Stimulated activated CD4-positive, alpha-beta T cell treated with anti-CD3 and anti-CD28 coated beads, Interleukin-2, amount 100 ng/mL, for 48 hours (primary cell): Measurements from ENCODE around the gene CCL27.
"Not testable (repeated sequence)": the region's sequence is repeated elsewhere in the genome, so short reads cannot be mapped to it uniquely, and the experiment has no call there.

Source experiments
- DNase-seq, 2 donors: peaks; one replicate each; pipeline ENCODE4 v3.0.0-alpha.2; 2020

CCL27 gene

DNA sequence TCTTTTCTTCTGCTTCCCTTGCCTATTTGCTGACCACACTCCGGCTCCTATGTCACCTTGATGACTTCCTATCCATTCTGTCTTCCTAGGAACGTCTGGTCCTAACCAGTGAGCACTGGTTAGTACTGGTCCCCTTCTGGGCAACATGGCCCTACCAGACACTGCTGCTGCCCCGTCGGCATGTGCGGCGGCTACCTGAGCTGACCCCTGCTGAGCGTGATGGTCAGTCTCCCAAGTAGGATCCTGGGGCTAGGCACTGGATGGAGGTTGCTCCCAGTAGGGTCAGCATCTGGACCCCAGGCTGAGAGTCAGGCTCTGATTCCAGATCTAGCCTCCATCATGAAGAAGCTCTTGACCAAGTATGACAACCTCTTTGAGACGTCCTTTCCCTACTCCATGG is 13.8 kb downstream of the CCL27 start:
- DNase-seq: no peak

DNA sequence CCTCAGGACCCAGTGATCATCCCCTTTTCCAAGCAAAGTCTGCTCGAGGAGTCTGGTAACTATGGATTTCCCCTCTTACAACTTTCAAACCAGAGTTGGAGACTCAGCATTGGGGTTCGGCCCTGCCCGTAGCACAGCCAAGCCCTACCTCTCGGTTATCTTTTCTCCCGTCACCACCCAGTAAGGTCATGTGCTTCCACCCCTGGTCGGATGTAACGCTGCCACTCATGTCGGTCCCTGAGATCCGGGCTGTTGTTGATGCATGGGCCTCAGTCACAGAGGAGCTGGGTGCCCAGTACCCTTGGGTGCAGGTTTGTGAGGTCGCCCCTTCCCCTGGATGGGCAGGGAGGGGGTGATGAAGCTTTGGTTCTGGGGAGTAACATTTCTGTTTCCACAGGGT is 14.8 kb downstream of the CCL27 start:
- no peak for DNase-seq

DNA sequence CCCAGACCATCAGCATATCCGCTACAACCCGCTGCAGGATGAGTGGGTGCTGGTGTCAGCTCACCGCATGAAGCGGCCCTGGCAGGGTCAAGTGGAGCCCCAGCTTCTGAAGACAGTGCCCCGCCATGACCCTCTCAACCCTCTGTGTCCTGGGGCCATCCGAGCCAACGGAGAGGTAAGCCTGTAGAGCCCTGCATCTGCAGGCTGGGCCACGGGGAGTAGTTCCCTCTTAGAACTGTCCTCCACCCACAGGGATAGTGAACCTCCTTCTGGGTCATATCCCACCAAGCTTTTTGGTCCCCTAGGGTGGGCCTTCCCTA is 15.4 kb downstream of the CCL27 start:
- no peak for DNase-seq

DNA sequence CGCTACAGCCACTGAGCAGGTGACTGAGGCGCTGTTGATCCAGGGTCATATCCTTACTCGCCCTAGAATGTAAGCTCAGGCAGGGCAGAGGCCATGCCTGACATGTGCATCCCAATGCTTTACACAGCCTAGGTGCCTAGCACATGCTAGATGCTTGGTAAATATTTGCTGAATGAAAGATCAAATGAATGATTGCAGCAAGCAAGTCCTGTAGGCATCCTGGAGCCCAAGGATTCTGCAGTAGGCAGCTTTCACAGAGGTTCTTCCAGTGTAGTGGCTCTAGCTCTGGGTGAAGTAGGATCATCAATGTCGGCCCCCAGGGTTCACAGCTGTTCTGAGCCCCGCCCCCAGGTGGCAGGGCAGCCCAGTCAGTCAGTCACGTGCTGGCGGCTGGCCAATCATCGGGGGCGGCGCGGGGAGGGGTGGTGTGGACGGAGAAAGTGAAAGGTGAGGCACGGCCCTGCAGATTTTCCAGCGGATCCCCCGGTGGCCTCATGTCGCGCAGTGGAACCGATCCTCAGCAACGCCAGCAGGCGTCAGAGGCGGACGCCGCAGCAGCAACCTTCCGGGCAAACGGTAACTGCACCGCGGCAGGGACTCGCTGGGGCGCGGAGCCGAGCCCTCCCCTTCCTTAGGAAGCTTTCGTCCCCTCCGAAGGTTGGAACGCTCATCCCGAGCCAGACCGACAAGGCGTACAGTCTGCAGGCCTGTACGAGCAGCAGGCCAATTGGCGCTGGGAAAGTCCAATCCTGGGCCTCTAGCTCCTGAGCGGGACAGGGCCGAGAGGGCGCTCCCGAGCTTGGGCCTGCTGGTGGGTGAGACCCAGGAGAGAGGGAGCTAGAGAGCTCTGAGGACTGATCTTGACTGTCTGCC is 16.0 kb downstream of the CCL27 start, which contains the start of gene GALT:
Gene GALT, plus strand, starts transcription at position 465 of the 873 bp plus-strand sequence. Its CDS starts 30 bp downstream, at position 495.
- DNase-seq: peak; percentile 98 to 99

DNA sequence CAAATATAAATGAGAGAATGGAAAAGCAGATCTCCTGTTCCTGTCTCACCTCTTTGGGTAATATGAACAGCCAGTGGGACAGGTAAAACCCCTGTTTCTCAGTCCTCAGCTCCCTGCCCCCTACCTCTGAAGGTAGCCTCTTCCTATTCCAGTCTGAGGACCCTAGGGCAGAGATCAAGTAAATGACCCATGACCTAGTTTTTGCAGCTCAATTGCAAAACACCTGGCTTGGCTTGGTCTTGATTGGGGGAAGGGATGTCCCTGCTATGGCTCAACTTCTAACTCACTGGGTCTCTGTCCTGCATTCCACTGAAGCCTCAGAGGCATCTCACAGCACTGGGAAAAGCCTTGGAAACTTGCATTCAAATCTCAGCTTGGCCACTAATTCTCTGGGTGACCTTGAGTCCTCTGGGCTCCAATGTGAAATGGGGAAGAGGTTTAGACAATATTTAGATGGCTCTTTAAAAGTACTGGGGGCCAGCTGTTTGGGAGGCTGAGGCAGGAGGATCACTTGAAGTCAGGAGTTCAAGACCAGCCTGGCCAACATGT is 17.6 kb downstream of the CCL27 start:
- DNase-seq: no peak

DNA sequence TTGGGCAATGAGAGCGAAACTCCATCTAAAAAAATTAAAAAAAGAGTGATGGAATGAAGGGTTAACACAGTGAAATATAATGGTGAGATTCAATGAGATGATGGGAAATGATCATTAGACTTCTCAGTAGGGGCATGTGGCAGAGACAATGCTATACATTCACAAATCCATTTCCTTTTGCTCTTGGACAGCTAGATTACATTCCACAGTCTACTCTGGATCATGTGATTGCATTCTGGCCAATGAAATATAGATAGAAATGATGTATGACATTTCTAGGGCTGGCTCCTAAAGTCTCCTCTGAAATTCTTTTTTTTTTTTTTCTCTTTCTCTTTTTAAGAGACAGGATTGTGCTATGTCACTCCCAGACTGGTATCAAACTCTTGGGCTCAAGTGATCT is 19.8 kb downstream of the CCL27 start:
- no peak for DNase-seq

DNA sequence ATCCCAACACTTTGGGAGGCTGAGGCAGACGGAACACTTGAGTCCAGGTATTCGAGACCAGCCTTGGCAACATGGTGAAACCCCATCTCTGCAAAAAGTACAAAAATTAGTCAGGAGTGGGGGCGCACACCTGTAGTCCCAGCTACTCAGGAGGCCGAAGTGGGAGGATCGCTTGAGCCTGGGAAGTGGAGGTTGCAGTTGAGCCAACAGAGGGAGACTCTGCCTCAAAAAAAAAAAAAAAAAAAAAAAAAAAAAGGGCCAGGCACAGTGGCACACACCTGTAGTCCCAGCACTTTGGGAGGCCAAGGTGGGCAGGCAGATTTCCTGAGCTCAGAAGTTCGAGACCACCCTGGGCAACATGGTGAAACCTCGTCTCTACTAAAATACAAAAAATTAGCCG is 23.1 kb downstream of the CCL27 start:
- DNase-seq: not testable (repeated sequence)

DNA sequence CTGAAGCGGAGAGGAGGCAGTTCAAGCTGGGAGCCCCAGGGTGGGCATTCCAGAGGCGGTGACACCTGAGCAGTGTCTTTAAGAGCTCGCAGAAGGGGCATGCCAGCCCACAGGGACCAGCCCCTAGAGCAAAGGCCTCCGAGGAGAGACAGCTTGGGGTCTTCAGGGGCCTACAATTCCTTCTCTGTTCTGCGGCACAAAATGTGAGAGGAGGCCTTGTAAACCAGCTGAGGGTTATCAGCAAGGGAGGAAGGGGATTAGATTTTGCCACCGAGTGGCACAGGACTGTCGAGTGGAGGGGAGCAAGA is 24.4 kb downstream of the CCL27 start:
- no peak for DNase-seq

DNA sequence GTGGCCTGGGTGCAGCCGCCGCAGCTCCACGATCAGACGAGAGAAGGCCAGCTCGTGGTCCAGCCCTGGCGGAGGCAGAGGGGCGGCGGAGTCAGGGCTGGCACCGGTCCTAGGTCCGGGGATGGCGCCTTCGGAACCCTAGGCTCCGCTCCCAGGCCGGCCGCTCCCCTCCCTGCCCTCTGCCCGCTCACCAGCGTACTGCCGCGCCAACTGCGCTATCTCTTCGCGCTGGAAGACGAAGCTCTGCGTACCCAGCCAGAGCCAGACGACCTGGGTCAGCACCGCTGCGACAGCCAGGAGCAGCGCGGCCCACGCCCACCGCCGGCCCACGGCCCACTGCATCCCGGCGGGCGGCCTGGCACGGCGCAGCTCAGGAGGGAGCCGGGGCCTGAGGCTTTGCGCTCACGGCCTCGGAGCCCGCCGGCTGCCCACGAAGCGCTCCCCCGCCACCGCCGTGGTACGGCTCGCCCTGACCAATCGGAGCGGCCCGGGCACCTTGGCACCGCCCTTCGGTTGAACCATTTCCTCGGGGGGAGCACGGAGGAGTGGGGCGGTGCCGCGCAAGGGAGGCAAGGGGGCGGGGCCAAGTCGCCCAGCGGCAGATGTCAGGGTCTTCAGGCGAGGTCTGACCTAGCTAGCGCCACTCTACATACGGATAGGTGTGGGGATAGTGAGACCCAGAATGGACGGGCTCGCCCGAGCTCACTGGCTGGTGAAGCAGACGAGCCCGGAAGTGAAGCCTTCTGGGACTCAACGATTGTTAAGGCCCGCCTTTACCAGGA is 24.9 kb downstream of the CCL27 start, which contains the start of gene SIGMAR1:
Gene SIGMAR1, minus strand, starts transcription at position 432 of the 782 bp plus-strand sequence. Its CDS starts 90 bp downstream, at position 342.
- DNase-seq: peak; percentile 90 to 92

DNA sequence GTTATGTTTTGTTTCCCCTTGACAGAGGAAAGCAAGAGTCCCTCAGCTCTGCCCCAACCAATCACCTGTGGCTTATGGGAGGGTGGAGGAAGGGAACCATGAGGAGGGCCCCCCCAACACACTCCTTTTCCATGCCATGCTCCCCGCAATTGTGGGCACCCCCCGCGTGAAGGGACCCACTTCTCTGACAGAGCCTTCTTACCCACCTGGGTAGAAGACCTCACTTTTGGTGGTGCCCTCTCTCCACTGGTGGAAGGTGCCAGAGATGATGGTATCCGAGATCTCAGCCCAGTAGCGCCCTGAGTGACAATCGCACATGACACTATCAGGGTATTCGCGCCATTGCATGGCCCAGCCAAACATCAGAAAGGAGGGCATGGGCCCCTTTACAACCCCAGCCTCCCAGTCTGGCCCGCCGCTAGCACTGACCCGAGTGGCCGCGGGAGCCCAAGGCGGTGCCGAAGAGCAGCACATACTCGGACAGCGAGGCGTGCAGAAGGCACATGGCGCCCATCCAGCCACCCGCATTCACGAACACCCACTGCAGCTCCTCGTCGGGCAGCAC is 25.6 kb downstream of the CCL27 start:
- peak in 1 of 2 donors; percentile 14 for DNase-seq

DNA sequence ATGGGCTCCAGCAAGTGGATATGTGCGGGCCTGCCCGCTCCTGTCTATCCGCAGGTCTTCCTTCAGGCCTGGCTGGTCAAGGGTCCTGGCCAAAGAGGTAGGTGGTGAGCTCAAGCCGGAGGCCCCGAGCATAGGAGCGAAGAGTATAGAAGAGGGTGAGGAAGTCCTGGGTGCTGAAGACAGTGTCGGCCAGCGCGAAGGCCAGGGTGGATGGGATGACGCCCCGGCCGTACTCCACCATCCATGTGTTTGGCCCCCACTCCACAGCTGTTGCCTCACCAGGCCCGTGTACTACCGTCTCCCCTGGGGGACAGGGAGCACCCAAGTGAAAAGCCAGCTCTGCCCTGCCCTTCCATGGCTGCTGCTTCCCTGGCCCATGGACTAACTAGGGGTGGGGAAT is 26.9 kb downstream of the CCL27 start:
- DNase-seq: no peak

DNA sequence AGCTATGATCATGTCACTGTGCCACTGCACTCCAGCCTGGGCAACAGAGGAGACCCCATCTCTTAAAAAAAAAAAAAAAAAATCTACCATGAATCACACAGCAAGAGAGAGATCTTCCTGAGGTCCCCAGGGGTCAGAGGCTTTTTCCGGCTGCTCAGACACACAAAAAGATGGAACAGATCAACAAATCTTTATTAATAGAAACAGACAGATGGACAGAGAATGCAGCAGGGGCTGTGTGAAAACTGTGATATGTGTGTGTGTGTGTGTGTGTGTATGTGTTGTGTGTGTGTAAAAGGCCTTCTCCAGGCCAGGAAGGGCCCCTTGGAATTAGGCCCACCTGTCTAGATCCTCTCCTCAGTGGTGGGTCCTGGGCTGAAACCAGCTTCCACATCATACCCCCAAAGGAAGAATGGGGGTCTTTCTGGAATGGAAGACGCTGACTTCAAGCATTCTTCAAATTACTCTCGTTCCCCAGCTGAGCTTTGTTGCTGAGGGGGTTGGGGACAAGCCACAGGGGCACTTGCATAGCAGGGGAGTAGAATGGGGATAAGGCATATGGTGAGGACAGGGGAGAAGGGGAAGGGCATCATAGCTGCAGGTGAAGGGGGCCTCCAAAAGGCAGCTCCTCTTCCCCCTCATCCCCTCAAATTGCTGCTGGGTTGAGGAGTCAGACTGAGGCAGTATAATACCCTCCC is 27.8 kb downstream of the CCL27 start:
- no peak for DNase-seq

DNA sequence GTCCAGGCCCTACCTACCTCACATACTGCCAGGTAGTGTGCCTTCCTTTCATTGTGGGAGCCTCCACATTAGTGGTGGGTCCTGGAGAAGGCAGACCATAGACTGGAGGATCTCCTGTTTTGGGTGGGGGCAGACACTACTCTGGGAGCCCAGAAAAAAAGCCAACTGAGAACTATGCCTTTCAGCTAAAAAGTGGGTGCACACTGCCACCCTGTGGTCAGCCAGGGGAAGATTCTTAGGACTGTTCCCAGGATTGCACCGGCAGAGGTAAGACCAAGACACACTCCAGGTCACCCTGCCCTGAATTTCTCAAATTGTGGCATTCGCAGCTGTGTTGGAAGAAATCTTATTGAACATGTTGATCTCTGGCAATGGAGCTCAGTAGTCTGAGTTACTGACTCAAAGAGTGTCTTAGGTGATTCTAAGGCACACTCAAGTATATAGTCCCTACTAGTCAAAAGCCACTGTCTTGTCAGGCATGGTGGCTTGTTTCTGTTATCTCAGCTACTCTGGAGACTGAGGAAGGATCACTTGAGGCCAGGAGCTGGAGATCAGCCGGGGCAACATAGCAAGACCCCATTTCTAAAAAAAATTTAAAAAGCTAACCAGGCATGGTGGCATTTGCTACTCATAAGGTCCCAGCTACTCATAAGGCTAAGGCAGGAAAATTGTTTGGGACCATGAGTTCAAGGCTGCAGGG is 28.5 kb downstream of the CCL27 start:
- peak; percentile 68 to 72 for DNase-seq

DNA sequence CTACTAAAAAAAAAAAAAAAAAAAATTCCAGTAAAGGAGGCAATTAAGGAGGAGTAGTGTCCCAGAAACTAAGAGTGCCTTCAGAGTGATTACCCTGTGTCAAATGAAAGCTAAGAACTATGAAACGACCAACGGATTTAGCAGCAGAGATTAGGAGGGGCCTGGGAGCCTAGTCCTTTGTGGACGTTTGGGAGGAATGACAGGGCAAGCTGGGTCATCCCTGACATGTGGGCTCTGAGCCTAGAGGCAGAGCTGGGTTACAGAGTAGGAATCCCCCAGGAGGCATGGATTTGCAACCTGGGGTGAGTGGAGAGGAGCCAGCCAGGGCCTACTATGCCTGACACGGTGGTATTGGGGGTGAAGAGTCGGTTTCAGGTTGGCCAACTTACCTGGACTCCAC is 29.3 kb downstream of the CCL27 start:
- no peak for DNase-seq

DNA sequence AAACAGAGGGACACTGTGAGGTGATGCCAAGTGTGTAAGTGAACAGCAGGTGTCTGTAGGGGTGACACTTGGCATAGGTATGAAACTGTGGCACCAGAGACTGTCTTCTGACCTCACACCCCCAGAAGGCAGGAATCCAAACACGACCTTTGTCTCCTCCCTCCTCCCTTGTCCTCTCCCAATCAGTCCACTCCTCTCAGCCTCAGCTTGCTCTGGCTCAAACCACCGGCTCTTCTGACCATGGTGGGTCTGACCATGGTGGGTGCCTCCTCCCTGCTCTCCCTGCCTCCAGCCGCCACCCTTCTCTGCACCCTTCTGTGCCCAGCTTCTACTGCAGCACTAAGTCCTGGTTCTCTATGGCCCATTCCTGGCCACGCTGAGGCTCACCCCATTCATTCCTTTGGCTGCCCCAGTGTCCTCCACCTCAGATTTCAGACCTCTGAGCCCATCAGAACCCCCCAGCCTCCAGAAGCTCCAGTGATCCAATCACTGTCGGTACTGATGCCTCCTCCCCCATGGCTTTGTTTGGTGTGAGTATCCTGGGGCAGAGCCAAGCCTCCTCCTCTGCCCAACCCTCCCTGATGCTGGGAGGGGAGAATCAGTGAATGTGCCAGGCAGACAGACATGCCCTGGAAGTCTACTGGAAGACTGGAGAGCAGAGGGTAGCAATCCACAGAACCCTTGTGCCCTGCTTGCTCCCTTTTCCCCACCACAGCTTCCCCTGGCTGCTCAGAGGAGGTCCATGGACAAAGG is 31.9 kb downstream of the CCL27 start:
- DNase-seq: no peak

DNA sequence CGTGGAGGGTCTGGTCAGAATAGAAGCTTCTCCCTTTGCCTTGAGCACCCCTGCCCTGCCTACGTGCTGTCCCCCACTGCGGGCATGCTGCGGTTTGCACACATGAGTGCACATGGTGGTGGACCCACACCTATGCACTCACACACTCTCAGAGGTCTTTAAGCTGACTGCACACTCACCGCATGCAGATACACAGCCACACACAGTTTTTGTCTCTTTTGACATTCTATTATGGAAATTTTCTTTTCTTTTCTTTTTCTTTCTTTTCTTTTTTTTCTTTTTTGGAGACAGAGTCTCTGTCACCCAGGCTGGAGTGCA is 33.0 kb downstream of the CCL27 start:
- DNase-seq: no peak

DNA sequence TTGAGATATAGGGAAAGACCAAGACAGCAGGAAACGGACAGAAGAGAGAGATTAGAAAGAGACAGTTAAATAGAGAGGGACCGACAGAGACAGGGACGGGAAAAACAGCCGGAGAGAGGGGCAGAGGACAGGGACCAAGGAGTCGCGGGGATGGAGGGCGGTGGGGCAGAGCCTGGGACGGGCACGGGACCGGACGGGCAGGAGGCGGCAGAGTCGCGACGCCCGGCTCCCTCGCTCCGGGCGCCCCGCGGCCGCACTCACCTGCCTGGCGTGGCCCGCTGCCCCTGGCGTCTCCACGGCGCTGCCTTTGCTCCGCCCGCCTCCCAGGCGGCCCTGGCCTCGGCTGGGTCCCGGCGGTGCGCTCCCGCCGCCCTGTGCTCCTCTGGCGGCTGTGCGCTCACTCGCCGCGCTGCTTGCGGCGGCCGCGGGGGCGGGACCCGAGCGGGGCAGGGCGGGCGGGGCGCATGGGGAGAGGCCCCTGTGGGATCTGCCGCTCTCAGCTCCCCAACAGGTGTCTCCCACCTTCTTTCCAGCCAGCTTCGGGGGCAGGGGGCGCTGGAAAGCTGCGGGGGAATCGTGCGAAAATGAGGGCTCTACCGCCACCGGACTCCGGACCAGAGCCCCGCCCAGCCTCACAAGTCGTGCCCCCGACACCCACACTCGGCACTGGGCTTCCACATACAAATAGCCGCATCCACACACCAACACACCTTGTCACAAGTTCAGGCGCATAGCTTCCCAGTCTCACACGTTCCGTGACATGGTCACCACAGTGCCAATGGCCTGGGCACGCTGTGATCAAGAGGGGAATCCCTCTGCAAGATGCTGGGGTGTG is 33.6 kb downstream of the CCL27 start, which contains the start of gene ARID3C:
Gene ARID3C, minus strand, starts transcription at position 411 of the 835 bp plus-strand sequence. CDS start 1,052 bp downstream, outside the sequence.
- peak in 1 of 2 donors; percentile 41 for DNase-seq

DNA sequence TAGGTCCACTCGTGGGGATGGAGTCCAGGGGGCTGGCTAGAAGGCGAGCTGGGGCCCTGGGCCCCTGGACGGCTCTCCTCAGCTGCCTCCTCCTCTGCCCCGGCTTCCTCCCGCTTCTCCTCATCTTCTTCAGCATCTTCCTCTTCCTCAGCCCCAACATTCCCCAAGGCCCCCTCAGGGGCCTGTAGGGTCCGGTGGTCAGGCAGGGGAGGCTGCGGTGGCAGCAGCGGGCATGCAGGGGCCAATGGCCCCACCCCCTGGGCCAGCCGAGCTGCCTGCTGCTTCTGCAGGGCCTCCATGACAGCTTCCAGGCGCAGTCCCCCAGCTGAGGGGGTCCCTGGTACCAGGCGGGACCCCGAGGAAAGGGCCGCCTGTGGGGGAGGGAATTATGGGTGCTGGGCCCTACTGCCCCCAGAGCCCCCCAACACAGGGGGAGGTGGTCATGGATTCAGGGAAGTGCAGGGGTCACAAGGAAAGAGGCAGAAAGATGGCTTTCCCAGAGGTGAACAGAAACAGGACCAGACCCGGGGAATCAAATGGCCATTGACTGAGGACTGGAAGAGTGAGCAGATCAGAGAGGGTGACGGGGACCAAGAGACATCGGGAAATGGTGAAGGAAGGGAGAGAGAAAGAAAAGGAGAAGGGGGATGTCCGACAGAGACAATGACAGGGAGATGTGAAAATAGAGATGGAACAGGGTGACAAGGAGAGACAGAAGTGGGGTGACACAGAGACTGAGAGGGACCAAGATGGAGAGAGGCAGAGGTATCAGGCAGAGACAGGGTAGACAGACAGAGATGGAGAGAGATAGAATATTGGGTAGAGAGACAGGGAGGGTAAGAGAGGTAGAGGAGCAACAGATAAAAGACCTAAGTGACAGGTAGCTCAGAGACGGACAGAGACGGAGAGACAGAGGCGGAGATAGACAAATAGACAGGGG is 34.5 kb downstream of the CCL27 start:
- DNase-seq: no peak

DNA sequence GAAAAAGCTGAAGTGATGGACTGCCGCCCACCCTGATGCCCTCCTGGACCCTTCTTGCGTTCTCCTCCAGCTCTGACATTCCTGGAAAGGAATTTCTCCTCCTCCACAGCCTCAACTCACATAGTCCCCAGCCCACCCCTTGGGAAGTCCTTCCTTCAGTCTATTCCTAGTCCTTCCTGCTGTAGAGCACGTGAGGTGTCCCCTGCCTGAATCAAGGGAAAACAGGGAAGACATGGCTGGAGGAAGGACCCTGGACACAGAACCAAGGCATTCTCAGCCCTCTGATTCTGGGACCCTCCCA is 37.3 kb downstream of the CCL27 start:
- DNase-seq: no peak
